GF-D8 (cell line): ENCODE data around the gene RAB17.

ENCODE experiments used
- DNase-seq: peaks from one replicate; lab custom pipeline; 2025; lab: John Stamatoyannopoulos, UW

RAB17 gene

DNA sequence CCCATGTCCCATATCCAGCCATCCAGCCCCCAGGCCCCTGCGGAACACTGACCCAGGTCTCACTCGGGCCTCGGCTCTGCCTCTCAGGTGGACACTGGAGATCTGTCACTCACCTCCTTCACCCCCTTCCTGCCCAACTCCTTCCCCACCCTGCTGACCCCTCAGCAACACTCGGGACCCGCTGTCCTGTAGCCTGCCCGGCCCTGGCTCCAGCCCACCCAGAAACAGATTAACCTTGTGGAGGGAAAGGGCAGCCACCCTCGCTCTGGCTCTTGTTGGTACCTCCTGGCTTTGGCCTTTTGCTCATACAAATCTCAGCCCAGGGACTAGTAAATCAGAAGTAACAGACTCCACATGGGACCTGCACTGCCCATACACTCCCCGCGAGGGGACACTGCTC is 53.9 kb downstream of the RAB17 start:
- no peak for DNase-seq

DNA sequence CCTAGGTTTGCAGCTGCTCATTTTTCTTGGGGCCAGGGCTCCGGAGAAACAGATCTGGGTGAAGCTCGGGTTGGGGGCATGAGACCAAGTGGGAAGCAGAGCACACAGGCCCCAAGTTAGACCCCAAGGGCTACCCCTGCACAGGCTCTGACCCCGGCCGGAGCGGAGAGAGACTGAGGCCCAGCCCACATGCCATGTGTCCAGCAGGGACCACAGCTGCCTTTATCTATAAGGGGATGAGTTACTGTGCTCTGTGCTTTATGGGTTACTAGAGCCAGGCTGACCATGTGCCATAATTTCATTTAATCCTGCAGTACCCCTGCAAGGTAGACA is 54.5 kb downstream of the RAB17 start:
- DNase-seq, result no peak

DNA sequence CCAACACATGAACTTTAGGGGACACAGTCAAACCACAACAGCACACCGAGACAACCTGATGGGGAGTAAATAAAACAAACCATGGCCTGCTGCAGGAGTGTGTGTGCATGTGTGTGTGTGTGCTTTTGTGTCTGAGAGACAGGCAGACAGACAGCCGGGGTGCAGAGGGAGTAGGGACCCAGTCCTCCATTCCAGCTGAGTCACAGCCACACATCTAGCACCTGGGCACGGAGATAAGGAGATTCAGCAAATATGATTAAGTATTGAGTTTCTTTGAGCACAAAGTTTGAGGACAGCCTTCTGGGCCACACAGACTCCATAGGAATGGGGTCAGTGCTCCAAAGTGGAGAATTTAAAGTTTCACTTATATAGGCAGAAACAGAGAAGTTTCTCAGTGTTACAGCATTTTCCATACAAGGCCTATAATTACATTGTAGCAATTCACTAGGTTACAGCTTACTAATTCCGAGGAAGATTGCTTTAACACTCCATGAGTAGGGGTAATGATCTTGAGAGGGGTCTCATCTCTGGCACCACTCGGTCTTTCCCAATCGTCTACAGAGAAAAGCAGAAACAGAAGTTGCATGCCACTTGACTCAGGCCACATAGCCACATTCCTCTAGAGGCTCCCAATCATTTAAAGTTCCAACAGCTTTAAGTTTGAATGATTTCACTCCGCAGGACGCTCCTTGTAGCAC is 55.0 kb downstream of the RAB17 start:
- no peak for DNase-seq

DNA sequence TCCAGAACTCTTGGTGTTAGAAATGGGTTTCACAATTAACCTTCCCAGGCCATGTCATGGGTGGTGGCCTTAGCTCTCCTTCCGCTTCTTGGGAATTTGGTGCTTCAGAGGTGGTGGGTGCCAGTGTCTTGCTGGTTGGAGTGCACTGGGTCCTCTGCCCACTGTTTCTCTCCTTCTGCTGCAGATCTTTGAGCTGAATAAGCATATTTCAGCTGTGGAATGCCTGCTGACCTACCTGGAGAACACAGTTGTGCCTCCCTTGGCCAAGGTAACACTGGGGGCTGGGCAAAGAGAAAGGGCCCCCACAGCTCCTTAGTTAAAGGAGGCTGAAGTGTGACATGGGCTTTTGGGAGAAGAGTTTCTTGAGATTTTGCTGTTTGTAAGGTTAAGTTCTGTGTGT is 56.2 kb downstream of the RAB17 start:
- no peak for DNase-seq

DNA sequence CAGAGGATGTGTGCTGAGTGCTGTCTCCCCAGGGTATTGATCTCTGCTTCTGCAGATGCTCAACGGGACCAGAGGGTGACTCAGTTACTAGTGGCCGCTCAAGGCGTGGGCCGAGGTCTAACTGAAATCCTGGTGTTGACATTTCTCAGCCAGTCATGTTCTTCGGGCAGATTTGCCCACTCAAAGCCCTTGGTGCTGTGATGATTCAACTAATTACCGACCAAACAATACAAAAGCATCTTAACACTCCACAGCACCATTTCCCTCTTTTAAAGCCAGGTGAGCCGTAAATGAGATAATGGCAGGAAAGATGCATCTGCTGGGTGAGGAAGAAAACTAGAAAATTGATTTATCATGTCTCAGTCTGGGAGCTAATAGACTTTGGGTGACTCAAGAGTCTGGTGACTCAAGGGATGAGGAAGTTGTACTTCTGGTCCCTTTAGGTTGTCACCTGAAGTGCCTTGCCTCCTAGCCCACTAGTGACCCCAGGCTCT is 56.8 kb downstream of the RAB17 start:
- no peak for DNase-seq

DNA sequence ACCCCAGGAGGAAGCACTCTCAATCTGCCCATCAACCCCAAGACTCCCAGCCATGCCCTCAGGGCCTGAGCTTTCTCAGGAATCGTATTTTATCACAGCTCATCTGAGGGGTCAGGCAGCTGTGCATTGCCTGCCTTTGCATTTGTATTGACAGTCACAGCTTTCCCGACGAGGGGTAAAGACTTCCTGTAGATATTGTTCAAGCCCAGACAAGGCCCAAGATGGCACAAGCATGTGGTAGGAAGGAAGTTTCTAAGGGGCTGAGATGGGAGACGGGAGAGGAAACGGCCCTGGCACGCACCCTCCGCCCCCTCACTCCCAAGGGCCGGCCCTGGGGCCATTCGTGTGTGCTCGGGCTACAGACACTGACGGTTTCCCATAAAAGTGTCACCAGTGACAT is 58.4 kb downstream of the RAB17 start:
- DNase-seq, result no peak

DNA sequence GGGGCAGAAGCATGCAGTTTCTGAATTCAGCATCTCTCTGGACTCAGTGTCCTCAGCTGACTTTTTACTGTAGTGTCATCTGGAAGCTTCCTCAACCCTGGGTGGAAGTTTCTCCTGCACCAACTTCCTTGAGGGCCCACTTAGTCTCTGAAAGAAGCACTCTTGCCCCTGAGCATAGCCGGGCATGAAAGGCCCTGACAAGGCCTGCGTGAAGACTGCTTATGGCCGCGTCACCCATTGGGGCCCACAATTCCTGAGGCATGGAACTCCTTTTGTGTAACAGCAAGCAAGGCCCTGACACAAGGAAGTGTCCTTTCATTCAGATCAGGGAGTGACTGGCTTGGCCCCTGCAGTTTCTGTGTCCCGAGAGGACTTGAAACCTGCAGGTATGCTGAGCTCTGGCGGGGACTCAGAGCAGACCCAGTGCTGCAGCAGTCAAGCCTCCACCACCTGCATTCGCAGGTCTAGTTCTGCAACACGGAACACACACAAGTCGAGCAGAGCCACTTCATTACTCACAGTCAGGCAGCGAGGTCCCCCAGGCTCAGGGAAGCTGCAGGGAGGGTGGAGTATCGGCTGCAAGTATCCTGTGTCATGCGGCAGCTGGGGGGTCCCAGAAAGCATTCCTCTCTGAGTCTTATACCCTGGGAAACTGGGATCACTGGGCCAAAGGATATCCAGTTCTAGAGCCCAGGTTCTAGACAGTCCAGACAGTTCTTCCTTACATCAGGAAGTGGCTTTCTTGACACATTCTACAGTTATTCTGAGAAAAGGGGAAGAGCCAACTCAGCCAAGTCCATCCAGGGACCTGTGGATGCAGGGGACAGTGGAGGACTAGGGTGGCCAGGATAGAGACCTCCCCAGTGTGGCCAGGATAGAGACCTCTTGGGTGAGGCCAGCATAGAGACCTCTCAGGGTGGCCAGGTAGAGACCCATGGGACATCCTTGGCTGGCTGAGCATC is 59.8 kb downstream of the RAB17 start:
- DNase-seq, result no peak

DNA sequence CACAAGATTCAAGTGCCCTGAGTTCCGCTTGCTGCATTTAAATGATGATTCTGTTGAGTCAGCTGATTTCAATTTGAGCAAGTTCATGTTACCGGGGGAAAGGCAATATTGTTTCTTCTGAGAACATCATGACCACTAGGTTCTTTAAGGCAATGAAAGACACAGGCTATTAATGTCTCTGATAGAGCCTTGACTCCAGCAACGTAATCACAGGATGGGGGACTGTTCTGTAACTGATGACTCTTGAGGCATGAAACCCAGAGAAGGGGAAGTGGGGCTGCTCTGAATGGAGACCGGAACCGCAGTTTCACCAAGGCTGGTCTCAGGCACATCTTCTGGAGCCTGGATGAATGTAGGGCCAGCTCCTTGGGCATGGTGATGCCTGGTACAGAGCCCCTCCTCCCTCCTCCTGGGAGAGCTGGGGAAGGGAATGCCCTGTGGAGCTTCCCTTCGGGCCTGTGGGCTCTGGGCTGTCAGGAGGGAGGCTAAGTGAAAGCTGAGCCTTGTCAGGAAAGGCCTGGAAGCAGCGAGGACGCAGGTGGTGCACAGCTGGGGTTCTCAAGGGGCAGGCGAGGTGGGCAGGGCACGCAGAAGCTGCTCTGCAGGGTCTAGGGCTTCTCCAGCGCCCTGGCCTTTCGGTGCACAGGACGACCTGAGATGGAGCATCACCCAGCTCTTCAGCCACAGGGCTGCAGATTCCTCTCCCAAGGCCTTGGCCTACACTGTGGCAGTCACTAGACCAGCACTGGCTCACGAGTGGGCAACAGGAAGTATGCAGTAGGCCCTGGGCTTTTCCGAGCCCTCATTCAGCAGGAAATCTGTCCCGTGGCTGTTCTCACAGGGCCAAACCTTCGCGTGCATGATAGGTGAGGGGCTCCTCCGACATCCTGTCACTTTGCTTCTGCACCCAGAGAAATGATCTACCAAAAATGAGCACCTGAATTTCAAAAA is 60.8 kb downstream of the RAB17 start:
- DNase-seq, result no peak

DNA sequence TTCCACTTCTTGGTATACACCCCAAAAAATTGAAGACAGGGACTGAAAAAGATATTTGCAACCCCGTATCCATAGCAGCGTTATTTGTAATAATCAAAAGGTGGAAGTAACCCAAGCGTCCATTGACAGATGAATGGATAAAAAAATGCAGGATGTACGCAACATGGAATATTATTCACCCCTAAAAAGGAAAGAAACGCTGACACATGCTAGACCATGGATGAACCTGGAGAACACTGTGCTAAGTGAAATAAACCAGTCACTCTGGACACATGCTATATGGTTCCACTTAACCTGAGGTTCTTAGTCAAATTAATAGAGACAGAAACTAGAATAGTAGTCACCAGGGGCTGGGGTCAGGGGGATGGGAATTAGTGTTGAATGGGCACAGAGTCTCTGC is 62.8 kb downstream of the RAB17 start:
- DNase-seq, result no peak

DNA sequence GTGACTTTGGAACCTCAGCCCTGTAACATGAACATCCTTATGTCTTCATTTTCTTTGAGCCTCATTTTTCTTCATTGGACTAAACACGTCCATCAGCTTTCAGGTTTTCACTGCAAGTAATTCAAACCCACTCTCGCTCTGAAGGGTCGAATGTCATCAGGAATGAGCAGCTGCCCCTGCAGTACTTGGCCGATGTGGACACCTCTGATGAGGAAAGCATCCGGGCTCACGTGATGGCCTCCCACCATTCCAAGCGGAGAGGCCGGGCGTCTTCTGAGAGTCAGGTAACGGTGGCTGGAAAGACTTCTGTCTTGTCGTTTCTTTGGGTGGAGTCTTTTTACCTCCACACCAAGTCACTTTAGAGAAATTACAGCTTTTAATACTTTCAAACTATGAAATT is 63.3 kb downstream of the RAB17 start:
- DNase-seq, result no peak

DNA sequence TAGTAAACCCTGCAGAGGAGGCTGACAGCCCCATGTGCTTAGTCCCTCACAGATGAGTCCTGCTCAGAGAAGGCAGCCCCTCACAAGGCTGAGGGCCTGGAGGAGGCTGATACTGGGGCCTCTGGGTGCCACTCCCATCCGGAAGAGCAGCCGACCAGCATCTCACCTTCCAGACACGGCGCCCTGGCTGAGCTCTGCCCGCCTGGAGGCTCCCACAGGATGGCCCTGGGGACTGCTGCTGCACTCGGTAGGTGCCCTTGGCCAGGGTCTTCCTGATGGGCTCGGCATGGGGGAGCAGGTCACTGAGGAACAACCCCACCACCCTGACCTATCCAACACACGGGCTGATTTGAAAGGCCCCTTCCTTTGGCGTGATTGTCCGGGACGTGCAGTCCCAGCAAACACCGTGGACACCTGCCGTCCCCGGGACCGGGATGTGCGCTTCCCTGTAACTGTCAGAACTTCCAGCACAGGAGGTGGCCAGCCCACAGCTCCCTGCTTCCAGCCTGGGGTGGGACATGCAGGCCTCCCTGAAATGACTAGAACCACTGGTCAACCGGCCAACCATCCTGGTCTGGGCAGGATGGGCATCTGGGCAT is 64.9 kb downstream of the RAB17 start:
- DNase-seq, result no peak

DNA sequence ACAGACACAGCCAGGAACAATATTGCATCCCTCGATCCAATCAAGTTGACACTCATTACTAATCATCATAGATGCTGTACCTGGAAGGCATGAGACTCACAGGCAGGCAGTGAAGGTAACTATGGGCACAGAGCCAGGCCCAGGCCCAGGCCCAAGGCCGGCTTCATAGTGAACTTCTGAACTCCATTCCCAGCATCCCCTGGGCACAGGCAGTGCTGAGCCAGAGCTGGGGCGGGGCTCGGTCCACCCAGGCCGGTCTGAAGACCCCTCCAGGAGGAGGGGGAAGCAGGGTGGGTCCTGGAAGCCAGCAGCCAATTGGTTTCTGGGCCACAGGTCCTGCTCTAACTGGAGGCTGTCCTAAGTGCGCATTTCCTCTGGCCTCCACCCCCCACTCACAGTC is 65.9 kb downstream of the RAB17 start:
- no peak for DNase-seq
